Activated T-helper 1 cell treated with Interleukin-2 at 50 U/mL for 16 hours (primary cell): ENCODE measurements around the gene COX7B2.

Experiments used
- DNase-seq: peaks from one replicate; pipeline ENCODE4 v3.0.0-alpha.2; 2020; ENCODE audit warnings: low read depth

The COX7B2 gene

GRCh38 chr4:46717950-46718349 is 191.1 kb downstream of the COX7B2 start:
- no peak for DNase-seq

DNA sequence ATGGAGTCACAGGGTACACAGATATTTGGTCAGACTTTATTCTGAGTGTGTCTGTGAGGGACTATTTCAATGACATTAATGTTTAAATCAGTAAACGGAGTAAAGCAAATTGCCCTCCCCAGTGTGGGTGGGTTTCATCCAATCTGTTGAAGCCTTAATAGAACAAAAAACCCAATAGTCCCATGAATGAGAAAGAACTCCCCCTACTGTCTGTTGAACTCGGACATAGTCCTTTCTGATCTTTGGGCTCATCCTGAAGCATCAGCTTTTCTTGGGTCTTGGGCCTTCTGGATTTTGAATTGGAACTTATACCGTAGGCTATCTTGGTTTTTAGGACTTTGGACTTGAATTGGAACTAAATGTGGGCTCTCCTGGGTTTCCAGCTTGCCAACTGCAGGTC is 193.6 kb downstream of the COX7B2 start:
- DNase-seq, result no peak

- DNase-seq, result no peak
Observed at GRCh38 chr4:46698891-46699290, 210.2 kb downstream of the COX7B2 start.
